Activated T-helper 1 cell treated with anti-CD3 and anti-CD28 coated beads, Interleukin-12 subunit alpha, Interleukin-12 subunit beta, Interleukin-2, Interleukin-4 antibody, amounts not matched to agents 30 ng/mL and 10 ng/mL and 1 ng/mL, durations not matched to agents 14 hours and 24 hours and 36 hours (primary cell): Measurements from ENCODE around the gene MINDY2. TPM values are rescaled to one million over a fixed set of nuclear protein-coding genes. Genes with fewer than 3 reads are reported as not detected.
"Not testable (repeated sequence)": the region's sequence is repeated elsewhere in the genome, so short reads cannot be mapped to it uniquely, and the experiment has no call there.

ENCODE experiments used
- DNase-seq: peaks from one replicate; pipeline ENCODE4 v3.0.0; 2021; ENCODE audit warnings: low spot score
- H3K27ac Mint-ChIP-seq: one replicate; pipeline ENCODE4 v1.8.0; 2021; ENCODE audit warnings: mild to moderate bottlenecking, mixed read lengths
- H3K27me3 Mint-ChIP-seq: one replicate; pipeline ENCODE4 v1.8.0; 2022; ENCODE audit warnings: mild to moderate bottlenecking, moderate library complexity, mixed read lengths; ENCODE audit not compliant: insufficient read depth
- H3K36me3 Mint-ChIP-seq: one replicate; pipeline ENCODE4 v1.8.0; 2021; ENCODE audit warnings: low read depth, mixed read lengths
- H3K4me1 Mint-ChIP-seq: one replicate; pipeline ENCODE4 v1.8.0; 2021; ENCODE audit warnings: low read depth, mixed read lengths
- H3K4me3 Mint-ChIP-seq: one replicate; pipeline ENCODE4 v1.8.0; 2021; ENCODE audit warnings: mild to moderate bottlenecking, moderate library complexity, mixed read lengths
- H3K9me3 Mint-ChIP-seq: one replicate; pipeline ENCODE4 v1.8.0; 2021; ENCODE audit warnings: mixed read lengths
- intact Hi-C: fragments of 100-400 bp; cut with micrococcal nuclease; formaldehyde crosslinking; loops from one replicate; pipeline ENCODE4 v1.15.1; 2024
- total RNA-seq: library from RNA; stranded (reverse); gene quantifications from 2 replicates; pipeline ENCODE4 v1.2.3, GENCODE V29; 2022

MINDY2 gene
- total RNA-seq, 1 donor from 2014 or later = 9.0 TPM

DNA sequence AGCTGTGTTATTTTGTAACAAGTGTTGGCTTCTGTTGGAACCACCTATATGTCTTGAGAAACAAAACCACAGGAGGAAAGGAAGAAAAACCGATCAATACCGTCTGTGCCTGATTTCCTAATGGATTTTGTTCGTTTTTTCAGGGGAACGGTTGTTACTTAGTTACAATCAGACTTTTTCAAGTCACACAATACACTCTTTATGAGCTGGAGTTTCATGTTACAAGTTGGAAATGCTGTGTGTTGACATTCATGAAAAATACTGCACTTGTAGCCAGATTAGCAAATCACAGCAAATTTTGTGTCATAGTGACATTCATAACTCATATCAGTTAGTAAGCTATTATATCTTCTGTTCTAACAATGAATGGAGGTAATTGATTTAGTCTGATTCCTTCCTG lies 83.5 kb downstream of the MINDY2 start:
- H3K27ac Mint-ChIP-seq = no peak overlapping the region
- H3K4me3 Mint-ChIP-seq = no peak overlapping the region
- DNase-seq = no peak
- H3K36me3 Mint-ChIP-seq = peaks cover 13% of the 10 kb centered on the region
- H3K27me3 Mint-ChIP-seq = no peaks in the 10 kb centered on the region
- no peaks in the 10 kb centered on the region for H3K4me1 Mint-ChIP-seq
- intact Hi-C loops = no loop called here
- H3K9me3 Mint-ChIP-seq = no peaks in the 10 kb centered on the region

DNA sequence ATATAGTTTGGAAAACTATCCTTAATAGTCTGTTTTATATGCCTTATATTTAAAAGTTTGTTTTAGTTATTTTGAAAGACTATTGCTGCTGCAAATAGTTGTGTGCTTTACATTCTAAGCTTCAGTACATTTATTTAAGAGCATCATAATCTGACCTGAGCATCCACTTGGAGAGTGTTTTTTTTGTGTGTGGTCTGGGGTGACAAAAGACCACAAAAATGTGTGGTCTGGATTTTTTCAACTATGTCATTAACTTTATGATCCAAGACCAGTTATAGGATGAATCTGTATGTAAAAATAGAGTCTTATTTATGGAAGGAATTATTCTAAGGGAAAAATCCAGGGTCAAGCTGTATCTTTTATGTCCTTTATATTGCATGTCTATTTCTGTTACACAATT lies 85.0 kb downstream of the MINDY2 start:
- Mint-ChIP-seq H3K9me3 (no peaks in the 10 kb centered on the region), H3K27me3 (no peaks in the 10 kb centered on the region), H3K27ac (no peak overlapping the region), H3K36me3 (peaks cover 13% of the 10 kb centered on the region), H3K4me1 (no peaks in the 10 kb centered on the region), H3K4me3 (no peak overlapping the region)
- no peak for DNase-seq
- intact Hi-C loops = no loop called here

DNA sequence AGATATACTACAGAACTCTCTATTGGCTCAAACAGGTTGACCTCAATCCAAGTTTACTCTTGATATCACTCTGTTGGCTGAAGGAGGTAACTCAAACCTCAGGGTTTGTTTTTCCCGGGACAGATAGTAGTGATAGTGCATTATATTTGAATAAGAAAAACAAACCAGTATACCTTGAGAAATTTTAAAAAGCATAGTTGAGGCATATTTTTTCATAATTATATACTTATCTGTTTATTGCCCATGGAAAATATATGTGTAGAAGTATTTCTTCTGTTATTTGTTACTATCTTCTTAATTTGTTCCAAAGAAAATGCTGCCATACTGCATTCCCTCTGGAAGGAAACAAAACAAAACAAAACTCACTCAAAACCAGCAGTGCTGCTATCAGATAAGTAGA lies 85.5 kb downstream of the MINDY2 start:
- H3K27ac Mint-ChIP-seq, H3K4me3 Mint-ChIP-seq, H3K4me1 Mint-ChIP-seq, H3K9me3 Mint-ChIP-seq, H3K27me3 Mint-ChIP-seq, intact Hi-C loops, DNase-seq: not testable (repeated sequence)
- H3K36me3 Mint-ChIP-seq = peaks cover 12% of the 10 kb centered on the region

DNA sequence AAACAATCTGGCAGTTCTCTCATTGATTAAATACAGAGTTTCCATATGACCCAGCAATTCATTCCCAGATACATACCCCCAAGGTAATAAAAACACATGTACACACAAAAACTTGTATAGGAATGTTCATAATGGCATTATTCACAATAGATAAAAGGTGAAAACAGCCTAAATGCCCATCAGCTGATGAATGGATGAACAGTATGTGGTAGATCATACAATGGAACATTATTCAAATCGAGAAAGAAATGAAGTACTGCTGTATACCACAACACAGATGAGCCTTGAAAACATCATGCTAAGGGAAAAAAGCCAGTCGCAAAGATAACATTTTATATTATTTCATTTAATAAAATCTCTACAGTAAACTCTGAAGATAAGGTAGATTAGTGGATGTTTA lies 91.2 kb downstream of the MINDY2 start:
- Mint-ChIP-seq H3K4me1 (peaks cover 14% of the 10 kb centered on the region), H3K4me3 (no peak overlapping the region), H3K27ac (no peak overlapping the region), H3K36me3 (no peaks in the 10 kb centered on the region), H3K9me3 (no peaks in the 10 kb centered on the region), H3K27me3 (peaks cover 3% of the 10 kb centered on the region)
- intact Hi-C loops = loop anchor here (5.0 kb wide), 1 partner anchor 90 kb away; the partner anchor contains the start of gene MINDY2
- no peak for DNase-seq

DNA sequence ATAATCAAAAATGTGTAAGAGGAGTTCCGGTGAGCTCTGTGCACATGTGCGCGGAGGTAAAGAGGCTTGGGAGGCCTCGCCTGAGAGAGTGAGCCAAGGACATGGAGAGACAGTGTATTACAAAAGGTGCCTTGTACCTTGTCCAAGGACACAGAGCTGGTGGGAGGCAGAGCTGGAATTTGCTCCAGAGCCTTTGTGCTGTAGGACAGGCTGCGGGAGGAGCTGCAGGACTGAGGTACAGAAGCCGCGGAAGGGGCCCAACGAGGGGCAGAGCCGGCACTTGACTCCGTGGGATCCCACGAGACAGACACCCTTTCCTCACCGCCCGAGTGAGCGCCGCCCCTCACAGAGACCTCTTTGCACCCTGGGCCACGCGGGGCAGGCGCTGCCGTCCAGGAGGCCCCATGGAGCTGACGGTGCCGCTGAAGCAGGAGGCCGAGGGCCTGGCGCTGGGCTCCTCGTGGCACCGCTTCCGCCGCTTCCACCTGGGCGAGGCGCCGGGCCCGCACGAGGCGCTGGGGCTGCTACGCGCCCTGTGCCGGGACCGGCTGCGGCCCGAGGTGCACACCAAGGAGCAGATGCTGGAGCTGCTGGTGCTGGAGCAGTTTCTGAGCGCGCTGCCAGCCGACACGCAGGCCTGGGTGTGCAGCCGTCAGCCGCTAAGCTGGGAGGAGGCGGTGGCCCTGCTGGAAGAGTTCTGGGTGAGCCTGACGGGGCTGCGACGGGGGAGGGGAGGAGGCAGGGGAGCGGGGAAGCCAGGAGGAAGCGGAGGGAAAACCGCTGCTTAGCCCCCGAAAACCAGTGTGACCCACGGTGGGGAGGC lies 93.7 kb downstream of the MINDY2 start:
- no peaks in the 10 kb centered on the region for H3K36me3 Mint-ChIP-seq
- H3K4me1 Mint-ChIP-seq = peaks cover 14% of the 10 kb centered on the region
- H3K9me3 Mint-ChIP-seq = no peaks in the 10 kb centered on the region
- H3K27ac Mint-ChIP-seq = no peak overlapping the region
- DNase-seq = no peak
- peaks cover 3% of the 10 kb centered on the region for H3K27me3 Mint-ChIP-seq
- H3K4me3 Mint-ChIP-seq = no peak overlapping the region
- intact Hi-C loops = loop anchor here (5.0 kb wide), 1 partner anchor 93 kb away; the partner anchor contains the start of gene MINDY2

DNA sequence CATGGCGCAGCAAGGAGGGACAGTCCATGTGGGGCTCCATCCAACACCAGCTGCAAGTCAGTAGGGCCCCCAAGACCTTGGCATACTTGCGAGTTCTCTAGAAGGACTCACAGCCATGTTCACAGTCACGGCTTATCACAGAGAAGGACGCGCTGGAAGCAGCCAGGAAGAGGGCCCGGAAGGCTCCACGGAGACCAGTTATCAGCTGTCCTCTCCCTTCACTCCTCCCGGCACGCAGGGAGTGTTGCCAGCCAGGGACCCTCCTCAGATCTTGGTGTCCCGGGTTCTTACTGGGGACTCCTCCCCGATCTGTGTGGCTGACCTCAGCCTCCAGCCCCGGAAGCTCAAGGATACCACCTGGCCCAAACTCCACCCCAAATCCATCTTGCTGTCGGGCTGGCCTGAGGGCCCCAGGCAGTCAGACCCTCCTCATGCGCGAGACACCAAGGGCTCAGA lies 94.4 kb downstream of the MINDY2 start:
- Mint-ChIP-seq H3K4me1 (peaks cover 14% of the 10 kb centered on the region), H3K9me3 (no peaks in the 10 kb centered on the region), H3K27me3 (peaks cover 3% of the 10 kb centered on the region), H3K4me3 (no peak overlapping the region), H3K27ac (no peak overlapping the region), H3K36me3 (no peaks in the 10 kb centered on the region)
- no peak for DNase-seq
- intact Hi-C loops = no loop called here

DNA sequence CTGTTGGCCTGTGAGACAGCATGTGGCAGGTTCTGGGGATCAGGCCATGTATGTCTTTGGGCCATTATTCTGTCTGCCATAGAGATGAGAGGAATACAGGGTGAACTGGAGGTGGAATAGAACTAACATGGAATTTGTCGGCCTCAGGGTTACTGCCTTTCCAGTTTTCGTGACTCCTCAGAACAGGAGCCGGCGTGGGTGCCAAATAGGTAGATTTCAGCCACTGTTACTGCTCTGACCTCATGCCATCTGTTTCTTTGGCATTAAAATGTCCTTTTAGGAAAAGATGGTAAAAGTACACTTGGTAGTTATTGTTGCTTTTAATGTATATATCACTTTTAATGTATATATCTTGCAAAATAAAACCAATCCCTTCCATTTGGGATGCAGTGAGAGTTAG lies 96.8 kb downstream of the MINDY2 start:
- Mint-ChIP-seq H3K4me3 (no peak overlapping the region), H3K4me1 (peaks cover 6% of the 10 kb centered on the region), H3K9me3 (no peaks in the 10 kb centered on the region), H3K27me3 (peaks cover 3% of the 10 kb centered on the region), H3K36me3 (no peaks in the 10 kb centered on the region), H3K27ac (no peak overlapping the region)
- intact Hi-C loops = no loop called here
- no peak for DNase-seq

DNA sequence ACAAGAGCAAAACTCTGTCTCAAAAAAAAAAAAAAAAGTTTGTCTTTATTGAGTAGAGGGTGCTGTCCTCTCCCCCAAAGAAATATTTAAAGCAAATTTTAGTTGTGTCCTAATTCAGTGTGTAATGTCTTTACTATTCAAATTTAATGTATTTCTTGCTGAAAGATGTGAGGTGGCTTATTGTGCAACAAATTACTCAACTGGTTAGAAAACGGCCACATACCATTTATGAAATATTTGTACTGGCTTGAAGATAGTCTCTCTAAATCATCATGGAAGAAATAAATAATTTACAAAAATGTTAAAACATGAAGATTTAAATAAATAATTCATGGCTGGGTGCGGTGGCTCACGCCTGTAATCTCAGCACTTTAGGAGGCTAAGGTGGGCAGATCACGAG lies 99.3 kb downstream of the MINDY2 start:
- Mint-ChIP-seq H3K9me3 (no peaks in the 10 kb centered on the region), H3K4me1 (no peaks in the 10 kb centered on the region), H3K27ac (no peak overlapping the region), H3K4me3 (no peak overlapping the region), H3K36me3 (peaks cover 2% of the 10 kb centered on the region), H3K27me3 (no peaks in the 10 kb centered on the region)
- no peak for DNase-seq
- intact Hi-C loops = no loop called here

DNA sequence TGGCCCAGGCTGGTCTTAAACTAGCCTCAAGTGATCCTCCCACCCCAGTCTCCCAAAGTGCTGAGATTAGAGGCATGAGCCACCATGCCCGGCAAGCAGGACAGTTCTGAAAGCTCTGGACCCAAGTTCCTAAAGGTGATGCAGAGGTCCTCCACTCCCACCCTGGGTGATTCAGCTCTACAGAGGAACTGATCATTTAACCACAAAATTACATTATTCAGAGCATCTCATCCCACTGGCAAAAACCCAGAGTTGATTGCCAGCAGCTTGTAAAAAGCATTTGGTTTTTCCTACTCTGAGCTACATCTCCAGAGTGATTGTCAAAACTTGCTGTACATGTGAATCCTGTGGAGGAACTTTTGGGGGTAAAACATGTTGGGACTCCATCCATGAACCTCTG lies 102.2 kb downstream of the MINDY2 start:
- intact Hi-C loops = no loop called here
- Mint-ChIP-seq H3K27me3 (no peaks in the 10 kb centered on the region), H3K4me3 (no peak overlapping the region), H3K4me1 (no peaks in the 10 kb centered on the region), H3K9me3 (no peaks in the 10 kb centered on the region), H3K27ac (no peak overlapping the region), H3K36me3 (peaks cover 16% of the 10 kb centered on the region)
- no peak for DNase-seq

DNA sequence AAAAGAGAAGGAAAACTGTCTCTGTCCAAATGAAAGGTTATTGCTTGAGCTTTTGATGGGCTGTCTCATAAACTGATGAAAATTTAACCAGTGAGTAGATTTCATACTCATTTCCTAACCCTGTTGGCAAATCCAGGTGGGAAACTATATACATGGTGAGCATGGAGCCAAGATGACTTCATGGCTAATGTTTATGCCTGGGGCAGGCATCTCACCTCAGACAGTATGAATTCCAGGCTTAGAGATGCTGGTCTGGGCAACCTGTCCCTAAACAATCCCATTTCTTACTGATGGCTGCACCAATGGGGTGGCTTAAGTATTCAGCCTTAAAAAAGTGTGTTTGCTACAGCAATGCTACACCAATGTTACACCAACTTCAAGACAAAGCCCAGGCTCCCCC lies 104.2 kb downstream of the MINDY2 start:
- Mint-ChIP-seq H3K27me3 (no peaks in the 10 kb centered on the region), H3K4me3 (no peak overlapping the region), H3K4me1 (no peaks in the 10 kb centered on the region), H3K9me3 (no peaks in the 10 kb centered on the region), H3K27ac (no peak overlapping the region), H3K36me3 (peaks cover 32% of the 10 kb centered on the region)
- DNase-seq = no peak
- intact Hi-C loops = loop anchor here (5.0 kb wide), 1 partner anchor 648 kb away; no protein-coding TSS in a partner anchor

DNA sequence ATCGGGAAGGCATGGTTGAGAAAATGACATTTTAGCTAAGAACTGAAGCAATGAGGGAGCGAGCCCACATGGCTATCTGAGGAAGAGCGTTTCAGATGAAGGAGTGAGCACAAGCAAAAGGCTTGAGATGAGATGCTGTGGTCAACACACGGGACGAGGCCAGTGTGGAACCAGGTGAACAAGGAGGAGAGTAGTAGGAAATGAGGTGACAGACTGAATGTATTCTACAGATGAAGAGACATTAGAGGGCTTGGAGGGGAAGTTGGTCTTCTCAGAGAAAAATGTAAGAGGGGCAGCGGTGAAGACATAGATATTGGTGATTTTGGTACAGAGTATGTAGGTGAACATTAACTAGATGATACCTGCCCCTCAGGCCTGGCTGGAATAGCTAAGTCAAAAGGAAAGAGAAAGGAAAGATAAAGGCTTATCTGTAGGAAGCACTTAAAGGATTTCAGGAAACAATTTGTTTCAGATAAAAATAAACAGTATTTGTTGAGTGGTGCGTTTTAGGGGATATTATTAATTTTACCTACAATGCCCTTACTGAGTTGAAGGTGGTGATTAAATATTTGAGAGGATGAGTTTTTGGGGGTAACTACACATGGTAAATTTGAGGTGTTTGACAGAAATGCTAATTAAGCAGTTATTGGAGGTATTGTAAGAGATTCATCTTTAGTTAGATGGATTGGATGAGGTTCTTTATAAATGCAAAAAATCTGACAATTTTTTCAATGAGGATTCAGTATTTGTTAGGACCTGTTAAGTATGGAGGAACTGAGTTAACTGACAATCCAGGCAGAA lies 105.4 kb downstream of the MINDY2 start:
- H3K36me3 Mint-ChIP-seq = peaks cover 39% of the 10 kb centered on the region
- DNase-seq = no peak
- no peak overlapping the region for H3K4me3 Mint-ChIP-seq
- H3K9me3 Mint-ChIP-seq = no peaks in the 10 kb centered on the region
- intact Hi-C loops = loop anchor here (5.0 kb wide), 1 partner anchor 649 kb away; no protein-coding TSS in a partner anchor
- peaks cover 3% of the 10 kb centered on the region for H3K4me1 Mint-ChIP-seq
- H3K27ac Mint-ChIP-seq = no peak overlapping the region
- no peaks in the 10 kb centered on the region for H3K27me3 Mint-ChIP-seq

DNA sequence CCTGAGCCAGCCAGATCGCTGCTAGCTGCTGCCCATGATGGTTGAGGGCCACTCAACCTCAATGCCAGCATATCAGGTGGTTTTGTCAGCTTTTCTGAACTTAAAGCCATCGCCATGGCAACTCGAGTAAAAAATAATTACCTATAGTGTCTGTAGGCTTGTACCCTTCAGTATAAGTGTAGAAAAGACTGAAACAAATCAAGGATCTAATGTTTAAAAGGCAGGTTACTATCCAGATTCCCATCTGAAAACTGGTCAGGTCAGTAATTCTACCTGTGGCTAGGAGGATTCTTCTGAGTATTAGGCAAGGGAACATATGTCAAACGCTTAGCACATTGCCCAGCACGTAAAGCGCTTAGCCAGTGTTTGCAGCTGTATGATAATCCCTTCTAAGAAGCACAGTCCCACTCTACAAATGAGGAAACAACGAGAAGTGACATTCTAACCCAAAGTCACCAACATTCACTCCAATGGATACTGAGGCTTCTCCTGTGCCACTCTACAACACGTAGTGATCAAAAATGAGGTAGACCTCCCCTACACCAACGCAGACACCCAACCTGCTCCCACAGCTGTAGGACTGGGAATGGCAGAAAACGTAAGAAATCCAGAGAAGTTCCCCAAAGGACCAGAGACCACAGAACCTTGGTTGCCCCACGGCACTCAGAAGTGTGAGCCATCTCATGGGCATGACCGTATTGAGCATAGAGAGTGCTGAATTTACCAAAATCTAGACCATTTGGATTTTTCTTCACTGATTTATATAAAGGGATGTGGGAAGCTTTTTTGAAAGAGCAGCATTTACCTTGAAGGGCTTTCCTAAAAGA lies 107.1 kb downstream of the MINDY2 start:
- intact Hi-C loops = loop anchor here (5.0 kb wide), 1 partner anchor 651 kb away; no protein-coding TSS in a partner anchor
- Mint-ChIP-seq H3K27ac (no peak overlapping the region), H3K4me3 (no peak overlapping the region), H3K27me3 (no peaks in the 10 kb centered on the region), H3K9me3 (no peaks in the 10 kb centered on the region), H3K36me3 (peaks cover 51% of the 10 kb centered on the region), H3K4me1 (peaks cover 12% of the 10 kb centered on the region)
- DNase-seq = no peak
